GM18519 (cell line): ENCODE measurements around the gene ORAI2.
A peak's percentile ranks its signal among the peaks of the same experiment; 100 is the strongest.
"Not testable (repeated sequence)": the region's sequence is repeated elsewhere in the genome, so short reads cannot be mapped to it uniquely, and the experiment has no call there.

Experiments used
- ATAC-seq: cut with Tn5 transposase; IDR thresholded peaks from one replicate; pipeline ENCODE4 v1.9.1; 2021; ENCODE audit warnings: mild to moderate bottlenecking, moderate library complexity; ENCODE audit not compliant: unreplicated experiment, low FRiP score

ORAI2 gene

DNA sequence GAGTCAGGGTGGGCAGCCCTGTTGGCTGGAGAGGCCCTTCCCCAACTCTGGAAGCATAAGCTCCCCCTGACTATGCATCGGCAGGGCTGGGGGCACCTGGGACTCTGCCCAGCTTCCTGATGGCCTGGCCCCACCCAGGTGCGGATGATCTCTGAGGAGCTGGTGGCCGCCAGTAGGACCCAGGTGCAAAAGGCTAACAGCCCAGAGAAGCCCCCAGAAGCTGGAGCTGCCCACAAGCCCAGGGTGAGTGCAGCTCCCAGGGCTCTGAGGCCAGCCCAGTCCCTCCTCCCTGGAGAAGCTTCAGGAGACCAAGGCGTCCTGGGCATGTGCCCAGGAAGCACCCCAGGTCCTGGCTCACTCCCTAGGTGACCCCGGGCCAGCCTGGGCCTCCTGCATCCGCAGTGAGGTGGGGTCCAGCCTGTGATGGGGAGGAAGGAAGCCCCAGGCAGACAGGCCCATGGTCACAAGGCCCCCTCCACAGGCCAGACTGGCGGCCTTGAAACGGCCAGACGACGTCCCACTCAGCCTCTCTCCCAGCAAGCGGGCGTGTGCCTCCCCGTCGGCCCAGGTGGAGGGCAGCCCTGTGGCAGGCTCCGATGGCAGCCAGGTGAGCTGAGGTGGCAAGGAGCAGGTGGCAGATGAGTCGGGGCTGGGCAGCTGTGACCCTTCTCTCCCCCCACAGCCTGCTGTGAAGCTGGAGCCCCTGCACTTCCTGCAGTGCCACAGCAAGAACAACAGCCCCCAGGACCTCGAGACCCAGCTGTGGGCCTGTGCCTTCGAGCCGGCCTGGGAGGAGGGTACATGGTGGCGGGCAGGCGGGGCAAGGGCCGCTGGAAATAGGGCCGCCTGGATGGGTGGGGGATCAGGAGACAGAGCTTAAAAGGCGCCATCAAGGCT, 34.5 kb downstream of the ORAI2 start:
- ATAC-seq, result no peak

DNA sequence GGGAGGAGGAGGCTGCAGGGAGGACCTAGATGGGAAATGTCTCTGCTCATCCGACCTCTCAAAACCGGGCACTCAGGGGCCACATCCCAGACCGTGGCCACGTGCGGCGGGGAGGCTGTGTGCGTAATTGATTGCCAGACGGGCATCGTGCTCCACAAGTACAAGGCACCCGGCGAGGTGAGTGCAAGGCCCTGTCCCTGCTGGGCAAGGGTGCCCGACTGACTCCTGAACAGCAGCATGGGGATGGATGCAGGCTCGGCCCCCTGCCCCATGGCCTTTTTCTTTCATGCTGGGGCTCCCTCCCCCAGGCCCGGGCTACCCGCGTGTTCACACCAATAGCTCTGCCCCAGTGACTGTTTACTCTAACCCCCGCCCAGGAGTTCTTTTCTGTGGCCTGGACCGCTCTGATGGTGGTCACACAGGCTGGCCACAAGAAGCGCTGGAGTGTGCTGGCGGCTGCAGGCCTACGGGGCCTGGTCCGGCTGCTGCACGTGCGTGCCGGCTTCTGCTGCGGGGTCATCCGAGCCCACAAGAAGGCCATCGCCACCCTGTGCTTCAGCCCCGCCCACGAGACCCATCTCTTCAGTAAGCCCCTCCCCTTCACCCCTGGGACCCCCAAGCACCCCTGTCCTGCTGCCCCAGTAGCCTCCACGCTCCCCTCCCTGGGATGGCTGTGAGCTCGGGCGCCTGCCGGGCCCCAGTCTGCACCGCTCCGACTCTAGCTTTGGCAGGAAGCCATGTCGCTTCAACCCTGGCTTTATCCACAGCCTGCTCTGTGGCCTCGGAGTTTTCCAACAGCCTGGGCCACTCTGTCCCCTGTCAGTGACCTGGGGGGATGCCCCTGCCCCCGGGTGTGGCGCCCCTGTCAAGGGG, 35.3 kb downstream of the ORAI2 start:
- ATAC-seq, result no peak

DNA sequence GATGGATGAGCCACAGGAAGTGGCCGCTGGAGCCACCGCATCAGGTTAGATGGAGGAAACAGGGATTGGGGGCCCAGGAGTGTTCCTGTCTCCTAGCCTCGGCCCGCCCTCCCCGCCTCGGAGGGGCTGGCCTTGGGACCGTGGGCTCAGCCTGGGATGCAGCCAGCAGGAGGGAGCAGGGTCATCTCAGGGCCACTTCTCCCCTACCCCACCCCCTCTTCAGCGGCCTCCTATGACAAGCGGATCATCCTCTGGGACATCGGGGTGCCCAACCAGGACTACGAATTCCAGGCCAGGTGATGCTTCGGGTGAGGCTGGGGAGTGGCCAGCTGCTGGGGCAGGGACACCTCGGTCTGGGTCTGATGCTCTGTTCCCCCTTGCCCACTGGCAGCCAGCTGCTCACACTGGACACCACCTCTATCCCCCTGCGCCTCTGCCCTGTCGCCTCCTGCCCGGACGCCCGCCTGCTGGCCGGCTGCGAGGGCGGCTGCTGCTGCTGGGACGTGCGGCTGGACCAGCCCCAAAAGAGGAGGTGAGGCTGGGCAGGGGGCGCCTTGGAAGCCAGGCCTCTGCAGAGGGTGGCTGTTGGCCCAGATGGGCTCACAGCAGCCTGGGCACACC, 36.1 kb downstream of the ORAI2 start:
- ATAC-seq, result no peak

DNA sequence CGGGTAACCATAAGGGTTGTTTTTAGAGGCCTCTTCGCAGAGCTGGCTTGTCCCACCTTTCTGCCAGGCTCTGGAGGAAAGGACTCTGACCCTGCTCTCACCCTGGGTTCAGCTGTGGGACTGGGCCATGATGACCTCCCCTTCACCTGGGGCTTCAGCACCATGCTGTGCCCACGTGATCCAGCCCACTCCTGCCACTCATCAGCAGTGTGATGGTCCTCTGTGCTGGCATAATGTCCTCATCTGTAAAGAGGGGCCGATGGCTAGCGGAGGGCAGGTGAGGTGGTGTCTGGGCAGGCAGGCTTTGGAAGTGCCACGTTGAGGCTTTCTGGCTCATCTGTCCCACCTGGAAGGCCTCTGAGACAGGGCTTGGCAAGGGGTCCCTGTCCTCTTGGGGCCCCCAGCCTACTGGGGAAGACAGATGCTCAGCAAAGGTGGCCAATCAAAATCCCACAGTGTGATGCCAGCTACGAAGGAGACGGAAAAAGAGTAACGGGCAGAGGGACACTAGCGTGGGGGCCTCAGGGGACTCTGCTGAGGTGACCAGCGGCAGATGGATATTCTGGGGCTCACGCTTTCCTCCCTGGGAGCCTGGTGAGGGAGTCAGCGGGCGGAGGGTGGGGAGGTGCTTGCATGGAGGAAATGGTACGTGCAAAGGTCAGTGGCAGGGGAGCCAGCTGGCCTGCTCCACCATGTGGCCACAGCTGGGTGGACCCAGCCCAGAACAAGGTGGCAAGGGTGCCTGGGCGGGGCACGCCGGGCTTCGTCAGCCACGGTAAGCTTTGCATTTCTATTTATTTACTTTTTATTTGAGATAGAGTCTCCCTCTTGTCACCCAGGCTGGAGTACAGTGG, 36.8 kb downstream of the ORAI2 start:
- ATAC-seq, result no peak

DNA sequence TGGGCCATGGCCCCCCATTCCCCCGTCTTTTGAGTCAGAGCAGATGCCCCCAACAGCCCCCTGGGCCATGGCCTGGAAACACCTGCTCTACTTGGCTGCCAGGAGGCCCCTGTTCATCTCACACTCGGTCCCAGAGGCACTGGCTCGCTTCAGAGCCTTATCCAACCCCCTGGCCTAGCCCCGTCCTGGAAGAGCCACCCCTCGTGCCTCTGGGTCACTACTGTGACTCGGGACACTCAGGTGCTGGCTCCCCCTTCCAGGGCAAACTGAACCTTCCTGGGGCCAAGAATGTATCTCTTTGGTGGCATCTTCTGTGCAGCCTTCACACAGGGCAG, 38.4 kb downstream of the ORAI2 start:
- ATAC-seq, result no peak

DNA sequence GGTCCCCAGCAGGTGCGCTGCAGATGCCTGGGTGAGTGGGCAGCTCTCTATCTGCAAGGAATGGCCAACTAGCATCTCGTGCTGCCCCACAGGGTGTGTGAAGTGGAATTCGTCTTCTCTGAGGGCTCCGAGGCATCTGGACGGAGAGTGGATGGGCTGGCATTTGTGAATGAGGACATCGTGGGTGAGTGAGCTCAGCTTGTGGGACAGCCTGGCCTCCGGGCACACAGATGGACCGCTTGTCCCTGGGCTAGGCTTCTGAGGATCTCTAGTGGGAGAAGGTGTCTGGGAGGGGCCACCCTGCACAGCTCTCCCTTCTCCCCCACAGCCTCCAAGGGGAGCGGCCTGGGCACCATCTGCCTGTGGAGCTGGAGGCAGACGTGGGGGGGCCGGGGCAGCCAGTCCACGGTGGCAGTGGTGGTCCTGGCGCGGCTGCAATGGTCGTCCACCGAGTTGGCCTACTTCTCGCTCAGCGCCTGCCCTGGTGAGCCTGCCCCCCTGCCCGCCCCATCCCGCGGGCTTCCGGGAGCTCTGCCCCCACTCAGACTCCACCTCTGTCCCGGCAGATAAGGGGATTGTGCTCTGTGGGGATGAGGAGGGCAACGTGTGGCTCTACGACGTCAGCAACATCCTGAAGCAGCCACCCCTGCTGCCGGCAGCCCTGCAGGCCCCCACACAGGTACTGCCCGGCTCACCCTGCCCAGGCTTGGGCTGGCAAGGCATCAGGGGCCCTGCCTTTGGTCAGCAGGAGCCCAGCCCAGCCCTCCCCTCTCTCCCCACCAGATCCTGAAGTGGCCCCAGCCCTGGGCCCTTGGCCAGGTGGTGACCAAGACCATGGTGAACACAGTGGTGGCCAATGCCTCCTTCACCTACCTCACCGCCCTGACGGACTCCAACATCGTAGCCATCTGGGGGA, 39.0 kb downstream of the ORAI2 start:
- no peak for ATAC-seq

DNA sequence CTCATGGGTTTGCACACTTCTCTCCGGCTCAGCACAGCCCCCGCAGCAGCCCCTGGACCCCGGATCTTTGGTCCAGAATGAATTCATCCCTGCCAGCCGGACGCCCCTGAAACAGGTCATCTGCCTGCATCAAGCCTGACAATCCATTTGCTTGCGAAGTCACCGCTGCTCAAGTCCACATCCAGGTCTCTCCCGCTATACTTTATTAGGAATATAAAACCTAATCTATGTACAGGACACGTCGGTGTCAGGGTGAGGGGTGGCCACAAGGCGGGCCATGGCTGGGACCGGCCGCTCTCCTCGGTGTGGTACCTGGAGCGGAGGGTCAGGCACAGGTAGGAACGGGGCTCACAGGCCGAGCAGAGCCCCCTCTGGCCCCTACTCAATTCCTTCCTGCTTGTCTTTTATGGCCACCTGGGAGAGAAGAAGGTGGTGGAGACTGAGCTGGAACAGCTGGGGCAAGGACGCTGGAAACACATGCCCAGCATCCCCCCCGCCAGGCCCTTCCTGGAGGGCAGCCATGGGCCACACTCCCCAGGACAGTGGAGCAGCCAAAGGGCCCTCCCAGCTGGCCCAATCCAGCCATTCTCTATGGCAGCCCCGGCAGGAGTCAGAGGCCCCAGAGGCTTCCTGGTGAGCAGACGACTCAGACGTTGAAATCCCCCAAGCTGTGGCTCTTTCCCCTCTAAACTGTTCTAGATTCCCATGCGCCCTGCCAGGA, 40.1 kb downstream of the ORAI2 start:
- ATAC-seq, result no peak

DNA sequence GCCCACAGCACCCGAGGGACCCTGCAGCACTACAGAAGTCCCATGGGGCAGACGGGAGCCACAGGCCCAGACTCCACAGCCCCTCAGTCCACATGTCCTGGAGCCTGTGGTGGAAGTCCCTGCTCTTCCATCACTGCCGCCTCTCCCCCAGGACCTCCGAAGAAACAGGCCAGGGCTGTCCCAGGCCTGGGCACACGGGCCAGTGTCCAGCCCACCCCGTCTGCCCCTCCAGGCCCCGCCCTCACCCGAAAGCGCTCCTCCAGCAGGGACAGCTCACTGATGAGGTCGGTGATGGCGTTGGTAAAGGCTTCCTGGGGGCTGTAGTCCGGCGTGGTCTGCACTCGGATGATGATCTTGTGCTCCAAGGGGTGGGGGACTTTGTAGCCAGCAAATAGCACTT, 40.7 kb downstream of the ORAI2 start:
- ATAC-seq, result not testable (repeated sequence)

DNA sequence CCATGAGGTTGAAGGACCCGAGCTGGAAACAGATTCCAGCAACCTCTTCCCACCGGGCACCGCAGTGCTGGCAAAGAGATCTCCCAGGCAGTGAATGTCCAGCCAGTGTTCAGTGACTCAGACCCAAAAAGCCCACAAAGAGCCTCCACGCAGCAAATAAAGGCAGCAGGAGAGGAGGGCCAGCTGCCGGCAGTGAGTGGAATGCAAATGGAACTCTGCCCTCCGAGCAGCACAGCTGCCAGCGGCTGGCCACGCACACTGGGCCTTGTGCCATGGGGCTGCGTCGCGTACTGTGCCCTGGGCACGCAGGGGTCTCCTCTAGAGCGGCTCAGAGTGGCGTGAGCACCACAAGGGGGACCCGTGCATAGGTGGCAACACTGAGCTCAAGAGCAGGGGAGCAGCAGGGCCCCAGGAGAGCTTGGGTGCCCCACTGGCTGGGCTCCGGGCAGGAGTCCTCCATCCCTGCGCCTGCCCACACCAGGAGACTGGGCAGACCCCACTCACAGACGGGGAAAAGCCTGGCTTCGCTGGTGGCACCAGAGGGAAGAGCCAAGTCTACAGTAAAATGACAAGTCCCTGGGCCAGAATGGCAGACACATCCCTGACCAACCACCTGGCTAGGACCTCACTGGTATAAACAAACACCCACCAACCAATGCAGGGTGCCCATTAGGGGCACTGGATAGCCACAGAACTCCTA, 41.5 kb downstream of the ORAI2 start:
- not testable (repeated sequence) for ATAC-seq

DNA sequence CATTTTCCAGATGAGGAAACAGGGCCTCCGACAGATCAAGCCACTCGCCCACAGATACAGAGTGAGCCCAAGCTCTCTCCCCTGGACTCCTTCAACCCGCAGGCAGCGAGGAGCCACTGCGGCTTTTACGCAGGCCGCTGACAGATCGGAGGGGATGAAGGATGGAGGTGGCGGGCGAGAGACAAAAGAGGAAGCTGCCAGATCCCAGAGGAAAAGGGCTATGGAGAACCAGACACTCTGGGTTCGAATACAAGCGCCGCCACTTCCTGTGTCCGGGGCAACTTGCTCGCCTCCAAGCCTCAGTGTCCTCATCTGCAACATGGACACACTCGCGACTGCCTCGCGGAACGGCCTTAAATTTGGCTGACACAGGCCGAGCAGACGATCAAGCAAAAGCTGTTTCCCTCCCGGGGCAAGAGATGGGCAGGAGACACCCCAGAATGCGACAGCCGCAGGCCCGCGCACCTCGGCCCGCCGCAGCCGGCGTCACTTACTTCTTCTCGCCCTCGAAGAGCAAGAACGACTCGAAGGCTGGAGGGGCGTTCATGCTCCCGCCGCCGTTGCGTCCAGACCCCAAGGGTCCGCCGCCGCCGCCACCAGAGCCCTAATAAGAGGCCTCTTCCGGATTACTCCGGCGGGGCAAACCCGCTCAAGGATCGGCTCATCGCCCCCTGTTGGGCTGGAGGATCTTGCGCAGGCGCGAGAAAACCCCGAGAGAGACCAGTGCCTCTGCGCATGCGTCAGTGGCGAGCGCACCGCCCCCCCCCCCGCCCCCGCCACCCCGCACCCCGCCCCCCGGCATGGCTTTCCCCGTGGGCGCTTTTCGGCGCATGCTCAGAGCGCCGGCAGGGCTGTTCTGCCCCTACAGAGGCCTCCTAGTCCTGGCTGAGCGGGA, 45.2 kb downstream of the ORAI2 start, which contains the start of gene POLR2J:
Gene POLR2J (minus strand): TSS at position 609 of the 895 bp plus-strand sequence. CDS start 62 bp downstream, at position 547.
- ATAC-seq, result peak; percentile 65

DNA sequence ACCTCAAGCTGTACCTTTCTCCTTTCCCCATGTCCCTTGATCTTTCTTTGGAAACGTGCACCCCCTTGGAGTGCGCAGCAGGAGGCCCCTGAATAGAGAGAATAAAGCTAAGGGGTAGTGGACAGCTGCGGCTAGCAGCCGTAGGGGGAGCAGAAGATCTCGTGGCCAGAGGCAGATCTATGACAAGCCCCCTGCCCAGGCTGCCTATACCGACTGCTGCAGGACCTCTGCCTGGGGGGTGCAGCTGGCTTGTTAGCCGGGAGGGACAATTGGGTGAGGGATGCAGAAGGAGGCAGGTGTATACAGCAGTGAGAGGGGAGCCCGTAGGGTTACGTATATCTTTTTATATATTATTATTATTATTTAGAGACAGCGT, 45.8 kb downstream of the ORAI2 start:
- ATAC-seq, result peak; percentile 25

DNA sequence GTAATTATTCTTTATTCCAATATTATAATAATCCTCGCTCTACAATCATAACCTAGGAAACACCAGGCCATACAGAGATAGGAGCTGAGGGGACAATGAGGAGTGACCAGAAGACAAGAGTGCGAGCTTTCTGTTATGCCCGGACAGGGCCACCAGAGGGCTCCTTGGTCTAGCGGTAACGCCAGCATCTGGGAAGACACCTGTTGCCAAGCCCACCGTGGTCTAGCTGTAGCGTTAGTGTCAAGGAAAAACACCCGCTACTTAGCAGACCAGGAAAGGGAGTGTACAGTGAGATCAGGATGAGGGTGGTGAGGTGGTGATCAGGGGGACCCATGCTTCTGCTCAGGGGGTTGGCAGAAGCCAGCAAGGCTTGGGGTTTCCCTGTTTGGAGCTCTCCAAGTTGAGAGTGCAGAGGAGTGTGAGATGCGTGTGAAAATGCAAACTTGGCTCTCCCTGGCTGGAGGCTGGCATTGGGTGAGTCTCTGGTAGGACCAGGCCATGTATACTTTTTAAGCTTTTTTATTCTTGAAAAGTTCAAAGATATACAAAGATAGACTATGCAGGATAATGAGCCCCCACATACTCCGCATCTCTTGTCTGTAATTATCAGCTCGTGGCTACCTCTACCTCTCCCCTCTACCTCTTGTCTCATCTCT, 46.7 kb downstream of the ORAI2 start:
- ATAC-seq, result not testable (repeated sequence)

DNA sequence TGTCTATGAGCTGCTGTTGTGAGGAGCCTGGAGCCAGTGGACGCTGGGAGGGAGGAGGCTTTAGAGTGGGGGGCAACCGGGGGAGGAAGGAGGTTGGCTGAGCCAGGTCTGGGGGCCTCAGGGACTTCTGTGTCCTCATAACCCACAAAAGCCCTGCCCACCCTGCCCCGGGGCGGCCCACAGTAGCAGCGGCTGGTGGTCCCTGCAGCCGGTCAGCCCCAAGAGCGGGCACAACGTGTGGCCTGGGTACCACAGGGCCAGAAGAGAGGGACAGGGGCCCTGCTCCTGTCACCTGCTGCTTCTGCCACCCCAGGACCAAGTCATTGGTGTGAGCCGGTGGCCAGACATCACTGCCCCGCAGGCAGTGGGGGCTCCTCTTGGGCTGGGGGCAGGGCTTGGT, 48.6 kb downstream of the ORAI2 start:
- not testable (repeated sequence) for ATAC-seq

DNA sequence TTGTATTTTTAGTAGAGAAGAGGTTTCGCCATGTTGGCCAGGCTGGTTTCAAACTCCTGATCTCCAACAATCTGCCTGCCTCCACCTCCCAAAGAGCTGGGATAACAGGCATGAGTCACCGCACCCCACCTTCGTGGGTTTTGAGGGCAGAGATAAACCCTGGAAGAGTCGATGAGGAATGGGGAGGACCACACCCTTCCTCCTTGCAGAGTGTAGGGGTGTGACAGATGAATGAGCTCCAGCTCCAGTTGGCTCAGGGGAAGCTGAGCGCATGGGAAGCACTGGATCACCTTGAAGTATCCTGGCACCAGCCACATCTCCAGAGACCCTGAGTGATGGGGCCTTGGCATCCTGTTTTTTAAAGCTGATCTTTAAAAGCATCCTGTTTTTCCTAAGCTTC, 50.9 kb downstream of the ORAI2 start:
- ATAC-seq, result not testable (repeated sequence)

DNA sequence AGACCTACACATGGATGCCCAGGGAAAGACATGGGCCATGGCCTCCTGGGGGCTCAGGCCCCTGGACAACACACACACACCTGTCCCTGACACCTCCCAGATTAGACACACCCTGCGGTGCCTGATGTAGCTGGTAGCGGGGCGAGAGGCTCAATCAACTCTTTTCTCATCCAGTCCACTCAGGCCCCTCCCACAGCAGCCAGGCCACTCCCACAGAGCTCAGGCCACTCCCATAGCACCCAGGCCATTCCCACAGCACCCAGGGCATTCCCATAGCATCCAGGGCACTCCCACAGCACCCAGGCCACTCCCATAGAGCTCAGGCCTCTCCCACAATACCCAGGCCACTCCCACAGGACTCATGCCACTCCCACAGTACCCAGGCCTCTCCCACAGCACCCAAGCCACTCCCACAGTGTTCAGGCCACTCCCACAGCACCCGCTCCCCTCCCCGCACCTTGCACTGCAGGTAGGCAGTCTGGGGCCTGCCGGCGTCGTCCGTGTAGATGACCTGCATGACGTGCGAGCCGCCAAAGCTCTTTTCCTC, 57.2 kb downstream of the ORAI2 start:
- ATAC-seq, result peak; percentile 42
